Epidermal melanocyte (primary cell): Measurements from ENCODE around the gene GPR55.

Experiments used
- DNase-seq: peaks from one replicate; pipeline ENCODE4 v3.0.0; 2011; ENCODE audit warnings: low spot score; ENCODE audit not compliant: insufficient read length

Gene GPR55

GRCh38 chr2:230934231-230935129 is 9.4 kb upstream of the GPR55 start:
- no peak for DNase-seq

DNA sequence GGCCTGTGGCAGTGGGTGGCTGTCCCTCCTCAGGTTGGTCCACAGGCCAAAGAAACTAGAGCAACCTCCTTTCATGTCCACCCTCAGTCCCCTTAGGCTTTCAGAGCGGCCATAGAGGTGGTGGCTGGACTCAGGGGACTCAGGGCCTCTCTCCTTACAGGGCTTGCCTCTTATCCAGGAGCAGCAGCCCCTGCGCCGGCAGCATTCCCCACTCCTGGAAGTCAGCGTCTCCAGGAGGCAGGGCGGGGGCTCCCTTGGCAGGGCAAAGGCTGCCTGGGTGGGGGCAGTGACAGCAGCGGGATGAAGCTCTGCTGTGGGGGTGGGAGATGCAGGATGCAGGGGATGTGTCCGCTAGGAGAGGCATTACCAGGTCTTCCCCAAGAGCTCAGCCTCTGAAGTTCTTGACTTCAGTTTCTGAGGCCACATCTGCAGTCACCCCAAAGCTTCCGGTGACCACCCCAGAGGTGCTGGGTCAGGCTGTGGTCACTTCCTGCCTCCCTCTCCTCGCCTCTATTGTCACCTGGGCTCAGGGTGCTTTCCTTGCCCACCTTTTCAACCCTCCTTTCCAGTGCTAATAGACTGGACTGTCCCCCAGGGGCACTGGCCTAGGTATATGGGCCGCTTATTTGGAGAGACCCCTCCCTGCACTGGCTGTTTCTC is 8.6 kb upstream of the GPR55 start:
- DNase-seq = no peak

DNA sequence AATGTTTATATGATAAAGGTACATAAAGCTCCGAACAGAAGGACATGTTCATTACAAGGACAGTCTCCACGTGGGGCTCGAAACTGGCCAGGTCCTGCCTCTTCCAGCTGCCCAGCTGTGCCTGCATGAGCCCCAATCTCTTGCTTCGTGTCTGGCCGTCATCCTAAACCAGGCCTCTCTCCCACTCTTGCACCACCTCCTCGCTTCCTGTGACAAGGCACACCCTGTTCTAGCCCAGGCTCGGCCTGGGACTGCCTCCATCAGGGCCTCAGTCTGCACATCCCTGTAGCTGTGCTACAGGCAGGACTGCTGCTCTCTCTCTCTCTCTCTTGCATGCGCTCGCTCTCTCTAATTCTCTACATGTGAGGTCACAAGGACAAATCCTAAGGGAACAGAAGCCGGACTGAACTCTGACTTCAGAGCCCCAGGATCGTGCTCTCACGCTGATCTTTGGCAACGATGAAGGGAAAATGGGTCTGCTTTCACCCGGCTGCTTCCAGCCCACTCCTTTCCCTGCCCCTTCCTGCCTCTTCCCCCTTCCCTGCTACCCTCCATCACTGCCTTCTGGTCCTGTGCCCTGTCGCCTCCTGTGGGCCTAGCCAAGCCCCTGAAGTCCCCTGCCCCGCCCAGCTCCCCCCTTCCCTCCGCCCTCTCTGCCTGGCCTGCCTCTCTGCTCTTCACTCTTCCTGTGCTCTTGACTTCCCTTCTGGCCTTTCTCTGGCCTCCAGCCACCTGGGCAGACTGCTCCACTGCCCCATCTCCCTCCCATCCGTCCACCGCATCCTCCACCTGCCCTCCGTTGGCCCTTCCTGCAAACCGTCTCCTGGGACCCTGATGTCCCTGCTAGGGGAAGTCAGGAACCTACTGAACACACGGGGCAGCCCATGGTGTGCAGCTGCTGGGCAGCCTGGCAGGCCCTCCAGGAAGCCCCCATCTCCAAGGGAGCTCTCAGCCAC is 7.8 kb upstream of the GPR55 start:
- DNase-seq = no peak

- no peak for DNase-seq
These were observed 6.7 kb upstream of the GPR55 start for GRCh38 chr2:230931556-230932231.

GRCh38 chr2:230930928-230931555 is 6.0 kb upstream of the GPR55 start:
- DNase-seq = no peak

DNA sequence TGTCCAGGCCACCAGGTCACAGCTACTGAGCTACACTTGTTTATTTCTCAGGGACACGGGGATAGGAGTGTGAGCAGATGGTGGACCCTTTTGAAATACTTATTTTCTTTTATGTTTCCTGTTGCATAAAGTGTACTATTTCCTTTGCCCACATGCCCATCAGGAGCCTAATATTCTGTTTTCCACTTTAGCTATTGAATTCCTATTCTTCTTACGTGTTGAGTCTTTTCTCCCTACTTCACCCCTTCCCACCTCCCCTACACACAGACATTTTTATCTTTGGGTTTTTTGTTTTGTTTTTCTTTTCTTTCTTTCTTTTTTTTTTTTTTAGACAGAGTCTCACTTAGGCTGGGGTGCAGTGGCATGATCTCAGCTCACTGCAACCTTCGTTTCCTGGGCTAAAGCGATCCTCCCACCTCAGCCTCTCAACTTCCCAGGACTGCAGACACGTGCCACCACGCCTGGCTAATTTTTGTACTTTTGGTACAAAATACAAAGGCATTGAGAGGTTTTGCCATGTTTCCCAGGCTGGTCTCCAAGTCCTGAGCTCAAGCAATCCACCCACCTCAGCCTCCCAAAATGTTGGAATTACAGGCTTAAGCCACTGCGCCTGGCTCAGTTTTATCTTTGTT is 5.2 kb upstream of the GPR55 start:
- DNase-seq = no peak

DNA sequence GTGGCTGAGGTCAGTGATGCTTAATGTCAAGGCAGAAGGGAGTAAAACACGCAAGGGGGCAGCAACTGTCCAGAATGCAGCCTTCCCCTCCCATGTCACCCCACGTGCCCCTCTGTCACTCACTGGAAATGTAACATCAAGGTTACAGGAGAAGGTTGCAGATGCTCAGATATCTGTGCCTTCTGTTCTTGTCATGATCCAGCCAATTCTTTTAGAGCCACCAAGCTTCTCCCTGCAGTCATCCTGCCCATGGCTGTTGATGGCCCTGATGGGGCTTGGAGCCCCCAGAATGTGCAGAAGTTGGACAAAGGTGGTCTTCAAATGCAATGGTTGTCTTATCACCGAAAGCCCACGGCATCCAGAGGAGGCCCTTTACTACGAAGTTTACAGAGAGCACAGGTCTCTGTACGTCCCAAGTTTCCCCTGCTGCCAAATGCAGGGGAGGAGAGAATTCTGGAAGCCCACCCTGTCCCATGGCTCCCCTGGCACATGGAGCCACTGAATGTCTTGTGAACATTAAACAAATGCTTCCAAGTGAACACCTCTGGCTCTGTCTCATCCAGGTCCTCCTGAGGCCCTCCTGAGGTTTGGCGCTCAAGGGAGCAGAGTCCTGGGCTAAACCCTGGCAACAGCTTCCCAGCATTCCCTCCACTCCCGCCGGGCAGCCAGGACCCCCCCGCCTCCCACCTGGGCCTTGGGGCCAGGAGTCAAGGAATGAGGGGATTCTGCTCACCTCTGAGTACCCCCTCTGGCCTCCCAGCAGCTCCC is 4.5 kb upstream of the GPR55 start:
- no peak for DNase-seq

DNA sequence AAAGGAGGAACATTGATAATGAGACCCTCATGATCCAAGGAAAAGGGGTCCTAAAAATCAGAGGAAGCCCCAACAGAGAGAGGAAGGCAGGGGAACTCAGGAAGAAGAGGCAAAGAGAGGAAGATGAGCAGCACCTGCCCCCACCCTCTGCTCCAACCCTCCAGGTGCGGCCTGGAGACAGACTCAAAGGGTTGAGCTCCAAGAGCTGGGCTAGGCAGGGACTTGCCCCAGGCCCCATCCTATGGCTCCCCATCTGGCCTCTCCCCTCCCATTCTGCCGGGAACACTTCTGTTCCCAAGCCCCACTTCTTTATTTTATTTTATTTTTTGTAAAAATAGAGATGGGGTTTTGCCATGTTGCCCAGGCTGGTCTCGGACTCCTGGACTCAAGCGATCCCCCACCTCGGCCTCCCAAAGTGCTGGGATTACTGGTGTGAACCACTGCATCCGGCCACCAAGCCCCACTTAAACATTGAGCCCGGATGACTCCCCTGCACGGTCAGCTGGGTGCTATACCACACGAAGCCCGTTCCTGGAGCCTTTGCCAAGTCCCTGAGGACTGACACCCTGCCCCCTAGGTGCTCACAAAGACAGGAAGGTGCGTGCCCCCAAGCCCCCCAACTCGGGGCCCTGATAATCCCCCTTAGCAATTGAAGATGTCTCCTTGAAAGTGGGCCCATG is 3.8 kb upstream of the GPR55 start:
- no peak for DNase-seq

DNA sequence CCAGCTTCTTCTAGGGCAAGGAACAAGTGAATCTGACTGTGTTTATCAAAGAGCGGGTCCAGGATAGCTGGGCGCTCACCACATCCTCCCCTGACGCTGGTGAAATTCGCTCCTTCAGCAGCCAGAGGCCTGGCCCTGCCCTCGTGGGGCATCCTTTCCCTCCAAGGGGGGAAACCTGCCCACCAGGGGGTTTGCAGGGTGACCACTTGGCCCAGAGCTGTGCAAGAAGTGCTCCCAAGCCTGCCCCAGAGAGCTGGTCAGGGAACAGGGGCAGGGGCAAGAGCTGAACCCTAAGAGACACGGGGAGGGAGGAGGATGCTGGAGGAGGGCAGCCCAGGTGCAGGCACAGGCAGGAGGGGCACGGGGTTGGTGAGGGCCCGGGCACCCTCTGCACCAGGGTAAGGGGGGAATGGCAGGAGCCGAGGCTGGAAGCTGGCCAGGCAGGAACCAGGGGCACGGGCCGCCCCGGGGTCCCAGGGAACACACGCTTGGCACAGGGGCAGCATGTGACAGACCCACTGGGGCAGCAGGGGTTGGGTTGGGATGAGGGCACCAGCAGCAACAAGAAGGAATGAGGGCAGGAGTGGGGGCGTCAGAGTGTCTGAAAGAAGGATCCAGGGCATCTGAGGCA is 2.8 kb upstream of the GPR55 start:
- no peak for DNase-seq

GRCh38 chr2:230925879-230926765 is 1.1 kb upstream of the GPR55 start:
- no peak for DNase-seq

- DNase-seq = no peak
These were observed 419 bp upstream of the GPR55 start for GRCh38 chr2:230925443-230925878.

GRCh38 chr2:230924092-230924469 is 961 bp downstream of the GPR55 start:
- DNase-seq = no peak

- DNase-seq = no peak
These were observed 1.9 kb downstream of the GPR55 start for GRCh38 chr2:230922951-230923717.

- no peak for DNase-seq
These were observed 3.0 kb downstream of the GPR55 start for GRCh38 chr2:230921806-230922595.

GRCh38 chr2:230920167-230920566 is 4.9 kb downstream of the GPR55 start:
- DNase-seq = no peak

GRCh38 chr2:230919681-230920080 is 5.4 kb downstream of the GPR55 start:
- no peak for DNase-seq
